Measurements from ENCODE around the gene LMAN1. TPM values are rescaled to one million over a fixed set of nuclear protein-coding genes. Genes with fewer than 3 reads are reported as not detected.

The LMAN1 gene
- total RNA-seq, 1 donor from 2014 or later = 82.5 TPM

DNA sequence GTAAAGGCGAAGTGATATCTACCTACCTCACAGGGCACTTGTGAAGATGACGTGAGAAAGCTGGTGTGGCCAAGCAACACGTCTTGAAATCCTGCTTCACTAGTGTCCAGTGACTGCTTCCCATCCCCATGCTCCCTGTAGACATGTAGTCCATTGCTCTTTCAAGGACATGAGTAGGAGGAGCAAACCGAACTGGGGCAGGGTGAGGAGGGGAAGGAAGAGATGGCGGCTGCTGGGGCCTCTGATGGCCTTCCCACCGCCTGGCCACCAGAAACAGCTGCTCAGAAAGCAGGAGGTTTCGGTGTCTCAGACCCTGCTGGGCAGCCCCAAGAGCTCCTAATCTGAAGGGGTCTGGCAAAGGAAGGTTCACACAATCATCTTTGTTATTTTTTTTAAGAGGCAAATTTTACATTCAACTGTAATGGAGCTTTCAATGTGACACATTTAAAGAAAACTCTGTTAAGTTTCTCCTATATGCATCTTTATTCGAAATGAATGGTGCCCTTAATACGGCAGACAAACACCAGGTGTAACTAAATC lies 55.3 kb downstream of the LMAN1 start:
- Mint-ChIP-seq H3K36me3 (no peaks in the 10 kb centered on the region), H3K27ac (no peak overlapping the region), H3K9me3 (no peaks in the 10 kb centered on the region), H3K4me1 (ENCODE audit: unreplicated experiment) (no peaks in the 10 kb centered on the region), H3K4me3 (no peak overlapping the region), H3K27me3 (peaks cover 56% of the 10 kb centered on the region)
- no peak for DNase-seq (ENCODE audit: extremely low spot score, unreplicated experiment)
- TF ChIP-seq, protein P1, sequence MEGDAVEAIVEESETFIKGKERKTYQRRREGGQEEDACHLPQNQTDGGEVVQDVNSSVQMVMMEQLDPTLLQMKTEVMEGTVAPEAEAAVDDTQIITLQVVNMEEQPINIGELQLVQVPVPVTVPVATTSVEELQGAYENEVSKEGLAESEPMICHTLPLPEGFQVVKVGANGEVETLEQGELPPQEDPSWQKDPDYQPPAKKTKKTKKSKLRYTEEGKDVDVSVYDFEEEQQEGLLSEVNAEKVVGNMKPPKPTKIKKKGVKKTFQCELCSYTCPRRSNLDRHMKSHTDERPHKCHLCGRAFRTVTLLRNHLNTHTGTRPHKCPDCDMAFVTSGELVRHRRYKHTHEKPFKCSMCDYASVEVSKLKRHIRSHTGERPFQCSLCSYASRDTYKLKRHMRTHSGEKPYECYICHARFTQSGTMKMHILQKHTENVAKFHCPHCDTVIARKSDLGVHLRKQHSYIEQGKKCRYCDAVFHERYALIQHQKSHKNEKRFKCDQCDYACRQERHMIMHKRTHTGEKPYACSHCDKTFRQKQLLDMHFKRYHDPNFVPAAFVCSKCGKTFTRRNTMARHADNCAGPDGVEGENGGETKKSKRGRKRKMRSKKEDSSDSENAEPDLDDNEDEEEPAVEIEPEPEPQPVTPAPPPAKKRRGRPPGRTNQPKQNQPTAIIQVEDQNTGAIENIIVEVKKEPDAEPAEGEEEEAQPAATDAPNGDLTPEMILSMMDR (conservative IDR thresholded peaks at IDR 0.05) = no peak

DNA sequence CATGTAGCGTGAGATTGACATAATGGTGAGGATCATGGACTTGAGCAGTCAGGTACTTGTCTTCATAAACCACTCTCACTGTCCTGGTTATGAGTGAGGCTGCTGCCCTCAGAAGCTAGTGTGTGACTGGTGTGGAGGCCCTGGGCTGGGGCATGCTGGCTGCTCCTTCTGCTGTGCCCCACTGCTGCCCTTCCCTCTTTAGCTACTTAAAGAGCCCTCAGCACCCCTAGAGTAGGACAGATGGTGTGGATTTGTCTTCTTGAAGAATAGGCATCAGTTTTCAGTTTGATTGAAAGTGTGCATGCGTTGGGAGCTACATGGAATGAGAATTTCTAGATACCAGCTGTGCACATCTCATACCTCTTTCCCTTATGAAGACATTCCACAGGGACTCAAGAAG lies 56.1 kb downstream of the LMAN1 start:
- H3K9me3 Mint-ChIP-seq = no peaks in the 10 kb centered on the region
- no peak overlapping the region for H3K4me3 Mint-ChIP-seq
- DNase-seq (ENCODE audit: extremely low spot score, unreplicated experiment) = no peak
- no peak overlapping the region for H3K27ac Mint-ChIP-seq
- H3K36me3 Mint-ChIP-seq = no peaks in the 10 kb centered on the region
- TF ChIP-seq, protein P1 (conservative IDR thresholded peaks at IDR 0.05) = no peak
- H3K27me3 Mint-ChIP-seq = peaks cover 56% of the 10 kb centered on the region
- H3K4me1 Mint-ChIP-seq (ENCODE audit: unreplicated experiment) = no peaks in the 10 kb centered on the region

DNA sequence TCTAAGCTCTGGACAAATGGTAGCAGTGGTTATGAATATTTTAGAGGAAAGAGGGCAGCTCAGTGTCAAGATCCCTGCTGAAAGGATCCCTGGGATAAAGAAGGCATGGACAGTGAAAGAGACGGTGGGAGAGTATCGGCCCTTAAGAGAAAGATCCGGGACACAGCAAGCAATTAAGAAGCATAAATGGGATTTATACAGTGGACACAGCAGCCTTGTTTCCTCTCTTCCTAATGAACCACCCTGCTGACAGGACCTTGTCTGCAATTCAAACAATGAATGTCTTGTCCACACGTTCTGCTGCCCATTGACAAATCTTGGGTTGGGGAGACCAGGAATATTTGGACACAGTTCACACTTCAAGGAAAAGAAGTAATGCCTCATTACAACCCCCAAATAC lies 57.1 kb downstream of the LMAN1 start:
- Mint-ChIP-seq H3K27ac (no peak overlapping the region), H3K4me1 (ENCODE audit: unreplicated experiment) (no peaks in the 10 kb centered on the region), H3K9me3 (no peaks in the 10 kb centered on the region), H3K4me3 (no peak overlapping the region), H3K36me3 (no peaks in the 10 kb centered on the region), H3K27me3 (peaks cover 55% of the 10 kb centered on the region)
- TF ChIP-seq, protein P1 (conservative IDR thresholded peaks at IDR 0.05) = no peak
- no peak for DNase-seq (ENCODE audit: extremely low spot score, unreplicated experiment)

- H3K4me1 Mint-ChIP-seq (ENCODE audit: unreplicated experiment) = no peaks in the 10 kb centered on the region
Observed at GRCh38 chr18:59300676-59301285, 58.3 kb downstream of the LMAN1 start.

GRCh38 chr18:59298871-59299270 lies 60.2 kb downstream of the LMAN1 start:
- Mint-ChIP-seq H3K4me1 (ENCODE audit: unreplicated experiment) (no peaks in the 10 kb centered on the region), H3K36me3 (no peaks in the 10 kb centered on the region), H3K27ac (no peak overlapping the region), H3K27me3 (peaks cover 51% of the 10 kb centered on the region), H3K4me3 (no peak overlapping the region), H3K9me3 (no peaks in the 10 kb centered on the region)
- TF ChIP-seq, protein P1 (conservative IDR thresholded peaks at IDR 0.05) = no peak
- no peak for DNase-seq (ENCODE audit: extremely low spot score, unreplicated experiment)

More at GRCh38 chr18:59300676-59301285, 58.3 kb downstream of the LMAN1 start:
- no peak overlapping the region for H3K4me3 Mint-ChIP-seq
- peaks cover 50% of the 10 kb centered on the region for H3K27me3 Mint-ChIP-seq
- H3K36me3 Mint-ChIP-seq = no peaks in the 10 kb centered on the region
- TF ChIP-seq, protein P1 (conservative IDR thresholded peaks at IDR 0.05) = no peak
- H3K9me3 Mint-ChIP-seq = no peaks in the 10 kb centered on the region
- DNase-seq (ENCODE audit: extremely low spot score, unreplicated experiment) = no peak
- no peak overlapping the region for H3K27ac Mint-ChIP-seq
